ENCODE measurements around the gene TDRD12.

Gene TDRD12

GRCh38 chr19:32863301-32863700 is 143.7 kb downstream of the TDRD12 start:
- no peak overlapping the region for H3K4me3 Mint-ChIP-seq
- peaks cover 6% of the 10 kb centered on the region for H3K4me1 Mint-ChIP-seq
- H3K27ac Mint-ChIP-seq = no peak overlapping the region
- no peak for TF ChIP-seq CTCF (IDR thresholded peaks at IDR 0.05; ENCODE audit: unreplicated experiment in 3 of 3)
- no peaks in the 10 kb centered on the region for H3K36me3 Mint-ChIP-seq (ENCODE audit: low read depth)
- peaks cover 6% of the 10 kb centered on the region for H3K27me3 Mint-ChIP-seq (ENCODE audit: low read depth)
- no peaks in the 10 kb centered on the region for H3K9me3 Mint-ChIP-seq

GRCh38 chr19:32863841-32864240 is 144.3 kb downstream of the TDRD12 start:
- TF ChIP-seq CTCF (IDR thresholded peaks at IDR 0.05; ENCODE audit: unreplicated experiment in 3 of 3) = no peak
- Mint-ChIP-seq H3K27me3 (ENCODE audit: low read depth) (peaks cover 6% of the 10 kb centered on the region), H3K4me1 (peaks cover 6% of the 10 kb centered on the region), H3K27ac (no peak overlapping the region), H3K4me3 (no peak overlapping the region), H3K36me3 (ENCODE audit: low read depth) (no peaks in the 10 kb centered on the region), H3K9me3 (no peaks in the 10 kb centered on the region)

- Mint-ChIP-seq H3K27ac (no peak overlapping the region), H3K4me1 (peaks cover 6% of the 10 kb centered on the region), H3K27me3 (ENCODE audit: low read depth) (peaks cover 6% of the 10 kb centered on the region), H3K36me3 (ENCODE audit: low read depth) (no peaks in the 10 kb centered on the region), H3K9me3 (no peaks in the 10 kb centered on the region), H3K4me3 (no peak overlapping the region)
- TF ChIP-seq CTCF (IDR thresholded peaks at IDR 0.05; ENCODE audit: unreplicated experiment in 3 of 3) = no peak
Measured at GRCh38 chr19:32864318-32865007, 144.9 kb downstream of the TDRD12 start.

GRCh38 chr19:32865326-32865725 is 145.8 kb downstream of the TDRD12 start:
- no peak for TF ChIP-seq CTCF (IDR thresholded peaks at IDR 0.05; ENCODE audit: unreplicated experiment in 3 of 3)
- Mint-ChIP-seq H3K4me1 (peaks cover 6% of the 10 kb centered on the region), H3K4me3 (no peak overlapping the region)

GRCh38 chr19:32866061-32866460 is 146.5 kb downstream of the TDRD12 start:
- Mint-ChIP-seq H3K27ac (no peak overlapping the region), H3K9me3 (no peaks in the 10 kb centered on the region), H3K27me3 (ENCODE audit: low read depth) (peaks cover 6% of the 10 kb centered on the region), H3K36me3 (ENCODE audit: low read depth) (no peaks in the 10 kb centered on the region), H3K4me1 (peaks cover 6% of the 10 kb centered on the region), H3K4me3 (no peak overlapping the region)
- TF ChIP-seq CTCF (IDR thresholded peaks at IDR 0.05; ENCODE audit: unreplicated experiment in 3 of 3) = no peak

More at GRCh38 chr19:32865326-32865725, 145.8 kb downstream of the TDRD12 start:
- Mint-ChIP-seq H3K27me3 (ENCODE audit: low read depth) (peaks cover 6% of the 10 kb centered on the region), H3K9me3 (no peaks in the 10 kb centered on the region), H3K27ac (no peak overlapping the region), H3K36me3 (ENCODE audit: low read depth) (no peaks in the 10 kb centered on the region)

Data from nephron (organoid).